LNCAP (cell line): ENCODE data around the gene STK38L.

ENCODE experiments used
- TF ChIP-seq, protein P1 (sequence below): fragments of 450-650 bp; IDR thresholded peaks from 2 replicates; pipeline ENCODE4 v1.5.1; 2017; ENCODE audit warnings: mild to moderate bottlenecking

Gene STK38L

DNA sequence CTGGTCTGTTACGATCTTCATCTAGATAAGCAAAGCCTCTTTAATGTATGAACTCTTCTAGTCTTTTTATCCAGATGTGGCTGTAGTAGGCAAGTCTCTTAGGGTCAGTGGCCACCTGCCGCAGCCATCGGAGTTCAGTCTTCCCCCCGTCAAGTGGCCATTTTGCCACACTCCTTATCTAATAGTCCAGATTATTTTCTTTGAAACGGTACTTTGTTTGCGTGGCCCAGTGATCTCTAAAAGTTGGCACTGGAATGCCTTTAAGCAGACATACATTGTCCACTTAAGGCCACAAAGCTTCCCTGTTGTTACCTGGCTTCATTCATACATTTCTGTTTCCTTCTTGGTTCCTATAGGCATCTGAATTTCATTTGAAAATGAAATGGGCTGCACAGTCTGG, 52.6 kb downstream of the STK38L start:
- TF ChIP-seq, protein P1, sequence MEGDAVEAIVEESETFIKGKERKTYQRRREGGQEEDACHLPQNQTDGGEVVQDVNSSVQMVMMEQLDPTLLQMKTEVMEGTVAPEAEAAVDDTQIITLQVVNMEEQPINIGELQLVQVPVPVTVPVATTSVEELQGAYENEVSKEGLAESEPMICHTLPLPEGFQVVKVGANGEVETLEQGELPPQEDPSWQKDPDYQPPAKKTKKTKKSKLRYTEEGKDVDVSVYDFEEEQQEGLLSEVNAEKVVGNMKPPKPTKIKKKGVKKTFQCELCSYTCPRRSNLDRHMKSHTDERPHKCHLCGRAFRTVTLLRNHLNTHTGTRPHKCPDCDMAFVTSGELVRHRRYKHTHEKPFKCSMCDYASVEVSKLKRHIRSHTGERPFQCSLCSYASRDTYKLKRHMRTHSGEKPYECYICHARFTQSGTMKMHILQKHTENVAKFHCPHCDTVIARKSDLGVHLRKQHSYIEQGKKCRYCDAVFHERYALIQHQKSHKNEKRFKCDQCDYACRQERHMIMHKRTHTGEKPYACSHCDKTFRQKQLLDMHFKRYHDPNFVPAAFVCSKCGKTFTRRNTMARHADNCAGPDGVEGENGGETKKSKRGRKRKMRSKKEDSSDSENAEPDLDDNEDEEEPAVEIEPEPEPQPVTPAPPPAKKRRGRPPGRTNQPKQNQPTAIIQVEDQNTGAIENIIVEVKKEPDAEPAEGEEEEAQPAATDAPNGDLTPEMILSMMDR: no peak

- TF ChIP-seq, protein P1: no peak
These were observed 53.5 kb downstream of the STK38L start for GRCh38 chr12:27297566-27297965.

DNA sequence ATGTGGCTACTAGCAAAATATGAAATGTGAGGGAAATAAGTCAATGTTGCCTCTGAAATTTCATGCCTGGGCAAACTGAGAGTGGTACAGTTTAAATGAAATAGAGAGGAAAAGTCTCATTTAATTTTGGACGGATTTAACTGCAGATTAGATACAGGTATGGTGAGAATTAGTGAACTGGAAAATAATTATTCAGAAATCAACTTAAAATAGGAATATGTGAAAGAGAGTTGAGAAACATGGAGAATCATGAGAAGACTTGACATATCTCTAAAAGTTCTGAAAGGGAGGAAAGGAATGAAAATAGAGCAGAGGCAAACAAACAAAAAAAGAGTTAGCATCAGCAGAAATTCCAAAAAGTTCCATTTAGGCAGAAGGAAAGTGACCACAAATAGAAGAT, 55.0 kb downstream of the STK38L start:
- TF ChIP-seq, protein P1: no peak

DNA sequence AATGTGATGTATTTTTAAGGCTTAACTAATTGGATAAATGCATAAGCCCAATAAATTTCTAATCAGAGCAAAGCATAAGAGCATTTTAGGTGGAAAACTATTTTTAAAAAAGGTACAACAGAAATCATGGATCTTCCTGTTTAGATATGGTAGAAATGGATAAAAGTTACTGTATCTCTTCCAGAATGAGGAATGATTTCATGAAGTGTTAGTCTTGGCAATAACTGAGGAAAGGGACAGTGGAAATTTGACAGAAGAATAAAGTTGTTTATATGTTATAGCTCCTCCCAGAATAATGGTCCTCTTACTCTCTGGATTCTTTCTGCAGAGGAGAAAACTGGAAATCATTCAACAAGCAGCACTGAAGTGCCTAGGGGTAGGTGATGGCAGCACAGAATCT, 56.1 kb downstream of the STK38L start:
- TF ChIP-seq, protein P1: no peak

- TF ChIP-seq, protein P1: no peak
These were observed 59.3 kb downstream of the STK38L start for GRCh38 chr12:27303139-27304111.

DNA sequence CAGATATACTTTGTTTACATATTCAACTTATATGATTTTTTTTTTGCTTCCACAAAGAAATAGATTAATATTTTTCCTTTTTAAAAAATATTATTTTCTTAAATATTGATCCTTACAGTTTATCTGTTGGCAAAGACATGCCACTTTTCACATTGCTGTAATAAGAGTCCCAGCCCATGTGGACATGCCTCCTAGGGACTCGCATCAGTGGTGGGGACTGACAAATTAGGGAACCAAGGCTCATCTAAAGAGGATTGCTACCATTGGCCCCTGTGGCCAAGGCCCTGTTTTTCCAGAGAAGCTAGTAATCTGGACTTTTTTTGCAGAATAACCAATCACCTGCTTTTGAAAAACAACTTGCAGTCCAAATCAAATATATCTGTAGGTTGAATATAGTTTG, 60.8 kb downstream of the STK38L start:
- TF ChIP-seq, protein P1: no peak

DNA sequence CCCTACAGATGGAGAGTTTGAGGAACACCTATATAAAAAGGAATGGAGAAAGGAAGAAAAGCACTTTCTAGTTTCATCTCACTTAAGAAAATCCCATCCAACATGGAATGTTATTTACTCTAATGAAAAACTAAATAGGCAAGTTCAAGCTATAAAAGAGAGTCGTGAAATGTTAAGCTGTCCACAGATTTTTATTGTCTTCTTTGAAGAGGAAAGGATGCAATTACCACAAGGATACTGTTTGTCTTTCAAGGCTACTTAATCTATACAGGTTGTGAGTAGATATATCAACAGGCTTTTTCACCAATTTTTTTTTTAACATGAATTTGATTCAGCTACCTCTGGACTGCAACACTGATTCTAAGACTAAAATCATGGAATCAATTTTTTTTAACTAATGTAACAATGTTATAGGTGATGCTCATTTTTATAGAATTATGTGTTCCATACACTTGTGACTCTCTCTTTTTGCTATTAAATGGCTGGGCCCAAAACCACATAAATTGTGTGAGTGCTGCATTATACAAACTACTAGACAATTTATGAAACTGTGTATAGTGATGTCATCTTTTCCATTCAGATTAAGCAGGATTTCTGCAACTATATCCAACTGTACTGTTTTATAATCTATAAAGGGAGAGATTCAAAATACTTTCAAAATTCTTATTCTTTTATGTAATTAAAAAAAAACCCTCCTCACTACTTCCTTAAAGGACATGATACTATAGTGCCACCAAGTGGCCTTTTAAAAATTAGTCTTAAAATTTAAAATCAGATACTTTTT, 61.8 kb downstream of the STK38L start:
- TF ChIP-seq, protein P1: peak; percentile 57
